GM23338 (cell line): Measurements from ENCODE around the gene KCNA3. TPM values are rescaled to one million over a fixed set of nuclear protein-coding genes. Genes with fewer than 3 reads are reported as not detected.

Source experiments
- ATAC-seq: fragments of 200-7000 bp; cut with Tn5 transposase; 3 replicates; pipeline ENCODE4 v1.9.1; 2020
- DNase-seq: peaks from one replicate; pipeline ENCODE4 v3.0.0-alpha.2; 2015; ENCODE audit warnings: low spot score
- H2AFZ ChIP-seq: fragments of 200-600 bp; sonication (generic); 2 replicates; pipeline ENCODE4 v1.8.0; 2016; ENCODE audit warnings: antibody characterized with exemption, mild to moderate bottlenecking, moderate library complexity
- H3F3A ChIP-seq: fragments of 200-600 bp; sonication (generic); replicated peaks from 2 replicates; pipeline ENCODE4 v1.8.0; 2017; ENCODE audit warnings: antibody characterized with exemption, mixed run types, low read depth
- H3K27ac ChIP-seq: fragments of 200-600 bp; sonication (generic); 2 replicates; pipeline ENCODE4 v1.6.1; 2016; ENCODE audit warnings: low read depth
- H3K27me3 ChIP-seq: fragments of 200-600 bp; sonication (generic); 2 replicates; pipeline ENCODE4 v1.8.0; 2016; ENCODE audit warnings: mild to moderate bottlenecking, mixed run types, moderate library complexity; ENCODE audit not compliant: insufficient read depth
- H3K36me3 ChIP-seq: fragments of 200-600 bp; sonication (generic); 2 replicates; pipeline ENCODE4 v1.8.0; 2016; ENCODE audit warnings: mild to moderate bottlenecking; ENCODE audit not compliant: insufficient read depth
- H3K4me1 ChIP-seq: fragments of 200-600 bp; sonication (generic); 2 replicates; pipeline ENCODE4 v1.8.0; 2016; ENCODE audit warnings: mild to moderate bottlenecking, moderate library complexity; ENCODE audit not compliant: insufficient read depth
- H3K4me2 ChIP-seq: fragments of 200-600 bp; sonication (generic); 2 replicates; pipeline ENCODE4 v1.7.1; 2017; ENCODE audit warnings: mixed run types
- H3K4me3 ChIP-seq: fragments of 200-600 bp; sonication (generic); 2 replicates; pipeline ENCODE4 v1.6.1; 2016; ENCODE audit warnings: mixed run types
- H3K79me2 ChIP-seq: fragments of 200-600 bp; sonication (generic); replicated peaks from 2 replicates; pipeline ENCODE4 v1.8.0; 2017; ENCODE audit warnings: mild to moderate bottlenecking; ENCODE audit not compliant: insufficient read depth
- H3K9me2 ChIP-seq: fragments of 200-600 bp; sonication (generic); 2 replicates; pipeline ENCODE4 v1.8.0; 2017; ENCODE audit not compliant: insufficient read depth
- H4K20me1 ChIP-seq: fragments of 200-600 bp; sonication (generic); replicated peaks from 2 replicates; pipeline ENCODE4 v1.8.0; 2017; ENCODE audit warnings: mild to moderate bottlenecking; ENCODE audit not compliant: insufficient read depth
- H3K27ac Mint-ChIP-seq: 2 replicates; pipeline ENCODE4 v1.8.0; 2020; ENCODE audit warnings: inconsistent platforms, mild to moderate bottlenecking, moderate library complexity, mixed read lengths
- H3K27me3 Mint-ChIP-seq: 3 replicates; pipeline ENCODE4 v1.8.0; 2022; ENCODE audit warnings: low read depth, mild to moderate bottlenecking, moderate library complexity, mixed read lengths, inconsistent platforms; ENCODE audit not compliant: insufficient read depth, poor library complexity
- H3K36me3 Mint-ChIP-seq: 3 replicates; pipeline ENCODE4 v1.8.0; 2021; ENCODE audit warnings: low read depth, mild to moderate bottlenecking, inconsistent platforms, moderate library complexity, mixed read lengths
- H3K4me1 Mint-ChIP-seq: 3 replicates; pipeline ENCODE4 v1.8.0; 2020; ENCODE audit warnings: mild to moderate bottlenecking, inconsistent platforms, mixed read lengths
- H3K4me3 Mint-ChIP-seq: 3 replicates; pipeline ENCODE4 v1.8.0; 2021; ENCODE audit warnings: moderate library complexity, mild to moderate bottlenecking, inconsistent platforms, mixed read lengths
- H3K9me3 Mint-ChIP-seq: 3 replicates; pipeline ENCODE4 v1.8.0; 2020; ENCODE audit warnings: moderate library complexity, mild to moderate bottlenecking, inconsistent platforms, mixed read lengths
- CREB1 ChIP-seq: fragments of 250-450 bp; sonication (Bioruptor Pico); IDR thresholded peaks from 2 replicates; pipeline ENCODE4 v1.5.0; 2020; ENCODE audit warnings: low read depth, mild to moderate bottlenecking, moderate library complexity
- EZH2 ChIP-seq: fragments of 200-600 bp; sonication (generic); IDR thresholded peaks from one replicate; pipeline ENCODE4 v1.8.0; 2017; ENCODE audit warnings: antibody characterized with exemption, mild to moderate bottlenecking, low read depth; ENCODE audit not compliant: unreplicated experiment
- EZH2phosphoT487 ChIP-seq: fragments of 200-600 bp; sonication (generic); IDR thresholded peaks from one replicate; pipeline ENCODE4 v1.8.1; 2018; ENCODE audit warnings: antibody characterized with exemption; ENCODE audit not compliant: unreplicated experiment
- JUNB ChIP-seq: IDR thresholded peaks from one replicate; pipeline ENCODE4 v1.6.1; 2016; ENCODE audit warnings: antibody characterized with exemption; ENCODE audit not compliant: unreplicated experiment
- POLR2AphosphoS5 ChIP-seq: IDR thresholded peaks from 2 replicates; pipeline ENCODE4 v1.6.1; 2016; ENCODE audit warnings: antibody characterized with exemption, low read depth
- STAT1 ChIP-seq: IDR thresholded peaks from one replicate; pipeline ENCODE4 v1.6.1; 2016; ENCODE audit warnings: antibody characterized with exemption; ENCODE audit not compliant: unreplicated experiment
- ZNF114 ChIP-seq: fragments of 250-450 bp; sonication (Bioruptor Pico); IDR thresholded peaks from 2 replicates; pipeline ENCODE4 v1.5.0; 2020; ENCODE audit warnings: mild to moderate bottlenecking, moderate library complexity
- ZNF331 ChIP-seq: fragments of 250-450 bp; sonication (Bioruptor Pico); IDR thresholded peaks from 2 replicates; pipeline ENCODE4 v1.5.0; 2020; ENCODE audit warnings: low read depth, mild to moderate bottlenecking, moderate library complexity
- polyA plus RNA-seq: library from polyadenylated mRNA; unstranded; fragments of >200 nt; fragmentation: Nextera tagmentation; extraction: Ambion mirVana; gene quantifications from 2 replicates; pipeline ENCODE4 v1.2.1, GENCODE V29; 2016
- total RNA-seq: library from RNA; depleted of rRNA; stranded (reverse); fragments of >200 nt; shearing (Covaris generic); gene quantifications from 2 replicates; pipeline ENCODE4 v1.2.3, GENCODE V29; 2014
- TF ChIP-seq, protein P1 (sequence below): fragments of 250-450 bp; sonication (Bioruptor Pico); IDR thresholded peaks from 2 replicates; pipeline ENCODE4 v1.5.0; 2020; ENCODE audit warnings: mild to moderate bottlenecking, moderate library complexity

The KCNA3 gene
- total and polyA plus RNA-seq, 2 experiments from 2014 or later, result 0.32 to 4.2 TPM

DNA sequence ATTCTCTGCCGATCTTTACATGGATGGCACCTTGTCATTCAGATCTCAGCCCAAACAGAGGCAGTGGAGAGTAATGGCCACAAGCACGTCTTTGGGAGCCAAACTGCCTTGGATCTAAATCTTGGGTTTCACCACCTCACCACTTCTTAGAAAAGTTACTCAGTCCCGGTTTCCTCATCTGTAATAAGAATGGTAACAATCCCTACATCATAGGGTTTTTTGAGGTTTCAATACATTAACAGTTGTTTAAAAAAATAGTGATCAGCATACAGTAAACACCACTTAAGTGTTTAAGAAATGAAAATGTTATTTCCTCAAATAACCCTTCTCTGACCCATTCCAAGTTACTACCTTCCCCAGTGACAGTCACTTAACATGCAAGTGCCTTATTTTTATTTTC, 38.5 kb upstream of the KCNA3 start:
- H3K4me3 Mint-ChIP-seq, result no peak overlapping the region
- Histone ChIP-seq H3K4me3 (no peak overlapping the region), H3F3A (no peaks in the 10 kb centered on the region), H3K9me2 (no peaks in the 10 kb centered on the region), H3K79me2 (no peaks in the 10 kb centered on the region), H3K4me1 (no peaks in the 10 kb centered on the region), H3K4me2 (no peak overlapping the region), H3K27me3 (no peaks in the 10 kb centered on the region), H3K36me3 (no peaks in the 10 kb centered on the region), H2AFZ (no peak overlapping the region), H3K27ac (no peak overlapping the region), H4K20me1 (no peaks in the 10 kb centered on the region)
- H3K9me3 Mint-ChIP-seq, result no peaks in the 10 kb centered on the region
- H3K4me1 Mint-ChIP-seq, result peaks cover 14% of the 10 kb centered on the region; the same call in 2 of the 3 replicates
- no peak for TF ChIP-seq ZNF331
- no peak for TF ChIP-seq JUNB
- DNase-seq (peak; percentile 33), ATAC-seq (peak; percentile 70; the same call in 2 of the 3 replicates)
- peaks cover 3% of the 10 kb centered on the region for H3K27me3 Mint-ChIP-seq
- H3K27ac Mint-ChIP-seq, result no peak overlapping the region
- H3K36me3 Mint-ChIP-seq, result no peaks in the 10 kb centered on the region

DNA sequence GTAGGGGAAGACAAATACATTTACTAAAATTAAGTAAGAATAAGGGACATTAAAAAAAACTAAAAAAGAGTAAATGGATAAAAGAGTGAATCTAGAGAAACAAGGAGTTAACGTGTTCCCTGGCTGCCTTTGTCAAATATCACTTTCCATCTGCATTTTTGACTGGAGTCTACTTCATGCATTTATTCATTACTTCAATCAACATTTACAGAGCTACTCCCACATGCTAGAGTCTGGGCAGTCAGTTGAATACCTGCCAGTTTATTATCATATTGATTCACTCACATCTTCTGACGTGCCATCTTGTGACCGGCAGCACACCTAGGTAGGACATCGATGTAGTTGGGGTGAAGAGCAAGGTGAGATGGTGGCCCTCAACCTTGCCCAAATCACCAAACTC, 35.6 kb upstream of the KCNA3 start:
- Histone ChIP-seq H3K4me1 (no peaks in the 10 kb centered on the region), H3K4me3 (no peak overlapping the region), H3K27ac (no peak overlapping the region), H3K36me3 (no peaks in the 10 kb centered on the region), H3K9me2 (peaks cover 12% of the 10 kb centered on the region; the same call in 1 of the 2 replicates), H3K79me2 (no peaks in the 10 kb centered on the region), H3K4me2 (no peak overlapping the region), H2AFZ (no peak overlapping the region), H3F3A (no peaks in the 10 kb centered on the region), H3K27me3 (no peaks in the 10 kb centered on the region), H4K20me1 (no peaks in the 10 kb centered on the region)
- Mint-ChIP-seq H3K4me1 (peaks cover 14% of the 10 kb centered on the region; the same call in 2 of the 3 replicates), H3K27me3 (peaks cover 3% of the 10 kb centered on the region), H3K36me3 (no peaks in the 10 kb centered on the region), H3K9me3 (no peaks in the 10 kb centered on the region), H3K4me3 (no peak overlapping the region), H3K27ac (no peak overlapping the region)
- DNase-seq (no peak), ATAC-seq (no peak)
- no peak for TF ChIP-seq CREB1 (CRISPR knock-in tag)
- no peak for TF ChIP-seq JUNB
- TF ChIP-seq, protein P1, sequence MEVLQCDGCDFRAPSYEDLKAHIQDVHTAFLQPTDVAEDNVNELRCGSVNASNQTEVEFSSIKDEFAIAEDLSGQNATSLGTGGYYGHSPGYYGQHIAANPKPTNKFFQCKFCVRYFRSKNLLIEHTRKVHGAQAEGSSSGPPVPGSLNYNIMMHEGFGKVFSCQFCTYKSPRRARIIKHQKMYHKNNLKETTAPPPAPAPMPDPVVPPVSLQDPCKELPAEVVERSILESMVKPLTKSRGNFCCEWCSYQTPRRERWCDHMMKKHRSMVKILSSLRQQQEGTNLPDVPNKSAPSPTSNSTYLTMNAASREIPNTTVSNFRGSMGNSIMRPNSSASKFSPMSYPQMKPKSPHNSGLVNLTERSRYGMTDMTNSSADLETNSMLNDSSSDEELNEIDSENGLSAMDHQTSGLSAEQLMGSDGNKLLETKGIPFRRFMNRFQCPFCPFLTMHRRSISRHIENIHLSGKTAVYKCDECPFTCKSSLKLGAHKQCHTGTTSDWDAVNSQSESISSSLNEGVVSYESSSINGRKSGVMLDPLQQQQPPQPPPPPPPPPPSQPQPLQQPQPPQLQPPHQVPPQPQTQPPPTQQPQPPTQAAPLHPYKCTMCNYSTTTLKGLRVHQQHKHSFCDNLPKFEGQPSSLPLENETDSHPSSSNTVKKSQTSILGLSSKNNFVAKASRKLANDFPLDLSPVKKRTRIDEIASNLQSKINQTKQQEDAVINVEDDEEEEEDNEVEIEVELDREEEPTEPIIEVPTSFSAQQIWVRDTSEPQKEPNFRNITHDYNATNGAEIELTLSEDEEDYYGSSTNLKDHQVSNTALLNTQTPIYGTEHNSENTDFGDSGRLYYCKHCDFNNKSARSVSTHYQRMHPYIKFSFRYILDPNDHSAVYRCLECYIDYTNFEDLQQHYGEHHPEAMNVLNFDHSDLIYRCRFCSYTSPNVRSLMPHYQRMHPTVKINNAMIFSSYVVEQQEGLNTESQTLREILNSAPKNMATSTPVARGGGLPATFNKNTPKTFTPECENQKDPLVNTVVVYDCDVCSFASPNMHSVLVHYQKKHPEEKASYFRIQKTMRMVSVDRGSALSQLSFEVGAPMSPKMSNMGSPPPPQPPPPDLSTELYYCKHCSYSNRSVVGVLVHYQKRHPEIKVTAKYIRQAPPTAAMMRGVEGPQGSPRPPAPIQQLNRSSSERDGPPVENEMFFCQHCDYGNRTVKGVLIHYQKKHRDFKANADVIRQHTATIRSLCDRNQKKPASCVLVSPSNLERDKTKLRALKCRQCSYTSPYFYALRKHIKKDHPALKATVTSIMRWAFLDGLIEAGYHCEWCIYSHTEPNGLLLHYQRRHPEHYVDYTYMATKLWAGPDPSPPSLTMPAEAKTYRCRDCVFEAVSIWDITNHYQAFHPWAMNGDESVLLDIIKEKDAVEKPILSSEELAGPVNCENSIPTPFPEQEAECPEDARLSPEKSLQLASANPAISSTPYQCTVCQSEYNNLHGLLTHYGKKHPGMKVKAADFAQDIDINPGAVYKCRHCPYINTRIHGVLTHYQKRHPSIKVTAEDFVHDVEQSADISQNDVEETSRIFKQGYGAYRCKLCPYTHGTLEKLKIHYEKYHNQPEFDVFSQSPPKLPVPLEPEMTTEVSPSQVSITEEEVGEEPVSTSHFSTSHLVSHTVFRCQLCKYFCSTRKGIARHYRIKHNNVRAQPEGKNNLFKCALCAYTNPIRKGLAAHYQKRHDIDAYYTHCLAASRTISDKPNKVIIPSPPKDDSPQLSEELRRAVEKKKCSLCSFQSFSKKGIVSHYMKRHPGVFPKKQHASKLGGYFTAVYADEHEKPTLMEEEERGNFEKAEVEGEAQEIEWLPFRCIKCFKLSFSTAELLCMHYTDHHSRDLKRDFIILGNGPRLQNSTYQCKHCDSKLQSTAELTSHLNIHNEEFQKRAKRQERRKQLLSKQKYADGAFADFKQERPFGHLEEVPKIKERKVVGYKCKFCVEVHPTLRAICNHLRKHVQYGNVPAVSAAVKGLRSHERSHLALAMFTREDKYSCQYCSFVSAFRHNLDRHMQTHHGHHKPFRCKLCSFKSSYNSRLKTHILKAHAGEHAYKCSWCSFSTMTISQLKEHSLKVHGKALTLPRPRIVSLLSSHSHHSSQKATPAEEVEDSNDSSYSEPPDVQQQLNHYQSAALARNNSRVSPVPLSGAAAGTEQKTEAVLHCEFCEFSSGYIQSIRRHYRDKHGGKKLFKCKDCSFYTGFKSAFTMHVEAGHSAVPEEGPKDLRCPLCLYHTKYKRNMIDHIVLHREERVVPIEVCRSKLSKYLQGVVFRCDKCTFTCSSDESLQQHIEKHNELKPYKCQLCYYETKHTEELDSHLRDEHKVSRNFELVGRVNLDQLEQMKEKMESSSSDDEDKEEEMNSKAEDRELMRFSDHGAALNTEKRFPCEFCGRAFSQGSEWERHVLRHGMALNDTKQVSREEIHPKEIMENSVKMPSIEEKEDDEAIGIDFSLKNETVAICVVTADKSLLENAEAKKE (CRISPR knock-in tag), result no peak
- no peak for TF ChIP-seq STAT1
- no peak for TF ChIP-seq ZNF114 (CRISPR knock-in tag)
- no peak for TF ChIP-seq EZH2phosphoT487
- TF ChIP-seq EZH2, result no peak
- no peak for TF ChIP-seq POLR2AphosphoS5
